Renal cortical epithelial cell (primary cell): ENCODE results near the gene ZBTB16. TPM values are rescaled to one million over a fixed set of nuclear protein-coding genes. Genes with fewer than 3 reads are reported as not detected.
A peak's percentile ranks its signal among the peaks of the same experiment; 100 is the strongest.

Experiments
- DNase-seq: peaks from one replicate; pipeline ENCODE4 v3.0.0-alpha.2; 2011; ENCODE audit warnings: low read depth
- total RNA-seq: library from RNA; depleted of rRNA; stranded (reverse); fragments of >200 nt; gene quantifications from 2 replicates; pipeline ENCODE4 v1.2.3, GENCODE V29; 2014

Gene ZBTB16
- total RNA-seq, 1 donor from 2014 or later = 53.7 TPM

- DNase-seq = no peak
Measured at GRCh38 chr11:114106986-114107385, 47.5 kb downstream of the ZBTB16 start.

DNA sequence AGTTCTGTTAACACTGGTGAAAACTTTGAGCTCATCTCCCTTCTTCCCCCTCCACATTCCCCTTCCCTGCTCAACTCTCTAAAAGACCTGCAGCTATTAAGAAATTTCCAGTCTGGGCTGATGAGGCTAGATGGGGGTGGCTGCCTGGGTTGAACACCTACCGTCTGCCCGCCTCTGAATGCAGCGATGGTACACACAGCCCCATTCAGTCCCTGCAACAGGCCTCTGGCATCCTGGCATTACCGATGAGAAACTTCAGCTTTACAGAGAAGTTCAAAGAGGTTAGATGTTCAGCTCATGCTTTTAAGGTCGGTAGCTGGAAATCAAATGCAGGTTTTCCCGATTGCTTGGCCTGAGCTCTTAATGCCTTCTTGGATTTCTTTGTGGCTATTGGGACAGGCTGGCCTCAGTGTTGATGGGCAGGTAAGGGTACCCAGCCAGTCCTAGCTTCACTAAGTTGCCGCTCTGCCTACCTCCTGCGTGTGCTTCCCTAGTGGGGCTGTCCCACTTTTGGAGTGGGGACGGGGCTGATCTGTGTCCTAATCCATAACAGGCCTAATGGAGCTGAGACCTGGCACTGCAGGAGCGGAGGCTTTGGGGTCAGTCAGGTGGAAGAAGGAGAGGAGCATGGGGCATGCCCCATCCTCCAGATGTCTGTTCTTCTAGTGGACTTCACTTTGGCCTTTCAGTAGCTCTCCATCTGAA lies 49.1 kb downstream of the ZBTB16 start:
- no peak for DNase-seq

- no peak for DNase-seq
Measured at GRCh38 chr11:114109206-114110090, 49.9 kb downstream of the ZBTB16 start.

GRCh38 chr11:114110123-114110522 lies 50.6 kb downstream of the ZBTB16 start:
- no peak for DNase-seq

DNA sequence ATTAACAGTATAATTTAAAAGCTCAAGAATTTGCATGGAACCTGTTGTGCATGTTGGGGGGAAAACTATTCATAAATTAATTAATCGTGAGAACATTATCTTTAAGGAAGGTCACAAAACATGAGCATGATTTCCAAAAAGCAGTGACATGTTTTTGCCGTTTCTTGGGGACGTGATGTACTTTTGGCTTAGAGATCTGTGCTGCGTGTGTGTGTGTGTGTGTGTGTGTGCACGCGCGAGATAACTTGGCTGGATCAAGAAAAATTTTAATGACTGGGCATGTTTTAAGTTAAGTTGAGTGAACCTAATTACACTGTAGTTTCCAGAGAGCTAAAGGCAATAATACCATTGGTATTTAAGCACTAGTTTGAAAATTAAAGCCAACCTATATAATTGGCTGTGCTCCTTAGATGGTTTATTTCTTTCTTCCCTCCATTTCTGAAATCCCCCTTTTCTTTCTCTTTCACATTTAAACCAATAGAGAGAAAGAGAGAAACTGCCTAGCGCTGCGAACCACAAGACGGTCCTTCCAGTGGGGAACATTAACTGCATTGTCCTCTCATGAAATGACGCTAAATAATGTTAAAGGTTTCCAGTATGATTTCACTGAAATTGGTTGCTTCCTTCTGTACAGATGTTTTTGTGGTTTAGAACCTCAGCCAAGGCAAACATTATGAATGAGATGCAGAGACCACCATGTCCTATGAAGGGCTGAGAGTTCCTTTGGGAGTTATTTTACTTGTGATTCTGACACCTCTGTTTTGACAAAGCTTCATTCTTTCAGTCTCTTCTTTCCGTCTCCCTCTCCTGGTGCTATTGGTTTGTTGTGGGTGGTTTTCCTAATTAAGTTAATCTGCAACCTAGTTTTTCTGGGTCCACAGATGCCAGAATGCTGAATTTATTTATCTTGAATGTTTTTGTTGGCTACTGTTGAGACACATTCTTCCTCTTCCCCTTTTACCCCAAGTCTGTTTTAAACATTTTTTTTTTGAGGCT lies 51.7 kb downstream of the ZBTB16 start:
- DNase-seq = peak; percentile 70

GRCh38 chr11:114115451-114115928 lies 56.0 kb downstream of the ZBTB16 start:
- no peak for DNase-seq

DNA sequence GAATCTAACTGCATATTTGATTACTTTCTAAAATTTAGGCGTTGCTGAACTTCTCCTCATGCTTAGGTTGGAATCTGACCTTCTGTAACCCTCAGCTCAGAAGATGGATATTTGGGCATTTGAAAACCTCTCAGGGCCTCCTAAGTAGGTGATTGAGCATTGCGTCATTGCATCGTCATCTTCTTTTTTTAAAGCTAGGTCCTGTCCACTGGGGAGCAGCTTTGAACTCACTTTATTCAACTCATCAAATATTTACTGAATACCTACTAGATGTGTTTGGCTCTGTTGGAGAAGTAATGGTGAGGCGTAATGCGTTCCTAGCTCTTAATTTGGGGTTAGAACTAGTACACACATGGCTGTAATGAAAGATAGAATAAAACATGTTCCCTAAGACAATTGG lies 56.8 kb downstream of the ZBTB16 start:
- DNase-seq = no peak

DNA sequence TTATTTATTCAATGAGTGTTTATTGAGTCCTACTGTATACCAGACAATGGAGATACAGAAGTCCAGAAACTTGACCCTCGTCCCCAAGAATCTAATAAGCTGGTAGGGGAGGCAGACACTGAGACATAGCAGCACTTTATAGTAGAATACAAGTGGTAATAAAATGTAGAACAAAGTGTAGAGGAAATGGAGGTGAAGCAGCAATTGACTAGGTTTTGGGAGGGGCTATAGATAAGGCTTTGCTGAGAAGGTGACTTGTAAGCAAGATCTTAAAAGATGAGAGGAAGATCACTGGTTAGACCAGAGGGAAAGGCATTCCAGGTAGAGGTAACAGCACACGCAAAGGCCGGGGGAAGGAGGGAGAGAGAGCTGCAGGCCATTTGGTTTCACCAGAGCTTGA lies 57.3 kb downstream of the ZBTB16 start:
- no peak for DNase-seq

GRCh38 chr11:114120606-114121005 lies 61.1 kb downstream of the ZBTB16 start:
- no peak for DNase-seq

DNA sequence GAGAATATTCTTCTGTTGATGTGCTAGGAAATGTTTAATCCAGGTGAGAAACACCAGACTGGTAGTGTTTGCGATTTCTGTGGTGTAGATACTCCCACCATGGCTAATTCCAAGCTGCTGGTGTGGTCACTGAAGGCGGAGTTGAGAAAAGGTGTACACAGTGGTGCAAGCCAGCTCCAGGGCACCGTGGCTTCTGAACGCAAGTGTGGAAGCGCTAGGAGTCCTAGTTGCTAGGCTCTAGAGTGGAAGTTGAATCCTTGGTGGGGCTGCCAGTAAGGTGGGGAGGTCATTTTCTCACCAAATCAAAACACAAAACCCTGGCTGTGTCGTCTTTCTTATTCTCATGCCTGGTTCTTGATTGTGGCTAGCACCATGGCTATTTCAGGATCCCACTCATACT lies 61.6 kb downstream of the ZBTB16 start:
- DNase-seq = no peak

GRCh38 chr11:114121804-114122504 lies 62.4 kb downstream of the ZBTB16 start:
- no peak for DNase-seq

- DNase-seq = no peak
Measured at GRCh38 chr11:114122686-114123085, 63.2 kb downstream of the ZBTB16 start.

GRCh38 chr11:114123692-114124330 lies 64.3 kb downstream of the ZBTB16 start:
- DNase-seq = no peak

DNA sequence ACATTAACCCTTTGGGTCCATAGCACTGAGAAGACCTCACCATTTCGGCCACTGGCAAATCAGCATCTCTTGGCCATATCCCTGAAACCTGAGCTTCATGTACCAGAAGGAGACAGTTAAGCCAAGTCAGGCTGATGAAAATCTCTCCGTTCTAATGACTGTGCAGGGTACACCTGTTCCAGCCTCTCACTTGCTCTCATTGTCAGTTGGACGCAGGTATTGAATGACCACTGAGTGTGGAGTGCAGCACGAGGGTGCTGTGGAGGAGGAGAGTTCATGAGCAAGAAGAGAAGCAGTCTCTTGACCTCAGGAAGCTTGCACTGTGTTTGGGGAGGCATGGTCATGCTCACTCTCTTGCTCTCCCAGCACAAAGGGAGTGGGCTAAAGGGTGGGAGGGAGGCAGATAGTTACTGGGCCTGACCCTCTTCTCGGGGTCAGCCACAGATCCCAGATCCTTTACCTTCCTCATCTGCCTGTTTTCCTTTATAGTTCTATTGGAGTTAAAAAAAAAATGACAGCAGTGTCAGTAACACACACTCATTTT lies 65.2 kb downstream of the ZBTB16 start:
- DNase-seq = no peak

DNA sequence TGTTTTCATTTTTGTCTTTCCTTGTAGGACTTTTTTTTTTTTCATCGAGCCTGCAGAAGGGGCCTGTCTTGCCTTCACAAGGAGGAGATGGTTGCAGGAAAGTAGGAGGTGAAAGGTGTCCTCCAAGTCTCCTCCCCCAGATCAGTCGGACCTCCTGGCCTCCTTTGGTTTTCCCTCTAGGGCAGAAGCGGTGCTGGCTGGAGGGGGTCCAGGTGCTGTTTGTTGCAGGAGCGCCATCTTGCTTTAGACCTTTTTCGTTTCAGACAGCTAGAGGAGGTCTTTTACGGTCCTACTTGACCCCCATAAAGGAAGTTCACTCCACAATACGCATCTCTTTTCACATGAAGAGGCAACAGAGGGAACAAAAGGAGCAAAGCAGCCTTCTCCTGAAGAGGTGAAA lies 66.0 kb downstream of the ZBTB16 start:
- no peak for DNase-seq

DNA sequence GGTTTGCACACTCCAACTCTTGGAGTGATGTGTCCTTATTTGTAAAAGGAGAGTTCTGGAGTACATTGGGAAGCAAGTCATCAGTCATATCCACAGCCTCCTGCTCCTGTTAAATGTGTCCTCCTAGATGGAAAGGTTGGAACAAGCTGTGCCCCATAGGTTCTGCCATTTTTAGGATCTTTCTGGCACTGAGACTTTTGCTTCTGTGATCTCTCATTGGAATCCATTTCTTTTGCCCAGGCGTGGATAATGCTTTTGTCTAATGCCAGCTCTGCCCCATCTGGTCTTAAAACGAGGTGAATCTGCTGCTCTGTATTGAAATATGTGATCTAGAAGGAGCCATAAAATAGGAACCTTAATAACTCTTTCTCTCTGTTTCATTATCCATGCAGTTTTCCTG lies 66.4 kb downstream of the ZBTB16 start:
- no peak for DNase-seq

- DNase-seq = no peak
Measured at GRCh38 chr11:114128399-114128798, 68.9 kb downstream of the ZBTB16 start.

DNA sequence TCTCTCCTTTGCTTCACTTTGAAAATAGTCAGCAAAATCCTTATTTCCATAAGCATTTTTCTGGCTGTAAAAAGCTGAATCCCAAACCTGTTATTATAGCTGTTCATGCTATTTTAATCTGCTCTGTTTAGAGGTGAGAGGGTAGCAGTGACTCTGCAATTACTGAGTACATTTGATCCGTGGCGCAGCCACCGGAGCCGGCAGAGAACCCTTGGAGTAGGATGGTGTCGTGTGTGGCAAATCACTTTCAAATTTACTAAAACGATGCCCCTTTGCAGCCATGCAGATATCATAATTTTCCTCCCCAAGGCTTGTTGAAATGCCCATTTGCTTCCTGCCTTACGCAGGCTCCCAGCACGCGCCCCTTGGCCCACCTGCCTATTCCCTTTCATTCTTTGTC lies 69.6 kb downstream of the ZBTB16 start:
- DNase-seq = no peak

GRCh38 chr11:114129699-114130098 lies 70.2 kb downstream of the ZBTB16 start:
- DNase-seq = no peak

DNA sequence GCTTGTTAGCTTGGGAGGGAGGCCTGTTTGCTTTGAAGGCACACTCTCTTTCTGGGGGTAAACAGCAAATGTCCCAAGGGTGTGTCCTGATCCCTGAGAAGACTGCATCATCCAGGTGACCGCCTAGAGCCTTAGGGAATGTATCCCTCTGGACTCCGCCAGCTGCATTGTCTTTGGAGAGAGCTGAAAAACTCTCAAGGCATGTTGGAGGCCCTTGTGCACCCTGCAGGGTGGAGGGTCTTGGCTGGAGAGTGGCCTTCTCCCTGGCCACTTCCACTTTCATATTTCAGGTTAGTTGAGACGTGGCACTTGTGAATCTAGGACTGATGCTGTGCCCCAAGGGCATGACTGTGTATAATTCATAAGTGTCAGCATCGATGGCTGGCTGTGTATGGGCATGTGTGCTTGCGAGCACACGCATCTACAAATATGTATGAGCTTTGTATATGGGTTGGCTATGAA lies 70.6 kb downstream of the ZBTB16 start:
- no peak for DNase-seq
